ENCODE results near the gene FABP3. TPM values are rescaled to one million over a fixed set of nuclear protein-coding genes. Genes with fewer than 3 reads are reported as not detected.

Gene FABP3
- total and polyA plus RNA-seq, 2 of the 8 experiments (the other 6 are each of a cell fraction or from before 2014, with no cell fraction given) = 34.8 to 43.9 TPM

DNA sequence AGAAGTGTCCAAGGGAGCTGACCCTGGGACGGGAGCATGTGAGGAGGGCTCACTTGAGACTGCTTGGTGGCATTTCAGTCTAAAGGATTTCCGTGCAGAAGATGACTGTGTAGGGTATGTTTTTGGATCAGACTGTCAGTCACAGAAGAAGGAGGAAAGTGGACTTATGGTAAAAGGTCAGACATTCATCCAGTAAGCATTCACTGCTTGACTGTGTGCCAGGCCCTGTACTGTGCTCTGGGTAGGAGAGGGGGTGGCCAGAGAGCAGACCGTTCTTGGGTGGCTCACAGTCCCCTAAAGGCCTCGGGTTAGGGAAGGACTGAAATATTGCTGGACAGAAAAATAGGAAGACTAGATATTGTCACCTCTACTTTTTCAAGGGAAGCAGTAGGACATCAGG lies 38.0 kb upstream of the FABP3 start (continued):
- TF ChIP-seq, protein P1, sequence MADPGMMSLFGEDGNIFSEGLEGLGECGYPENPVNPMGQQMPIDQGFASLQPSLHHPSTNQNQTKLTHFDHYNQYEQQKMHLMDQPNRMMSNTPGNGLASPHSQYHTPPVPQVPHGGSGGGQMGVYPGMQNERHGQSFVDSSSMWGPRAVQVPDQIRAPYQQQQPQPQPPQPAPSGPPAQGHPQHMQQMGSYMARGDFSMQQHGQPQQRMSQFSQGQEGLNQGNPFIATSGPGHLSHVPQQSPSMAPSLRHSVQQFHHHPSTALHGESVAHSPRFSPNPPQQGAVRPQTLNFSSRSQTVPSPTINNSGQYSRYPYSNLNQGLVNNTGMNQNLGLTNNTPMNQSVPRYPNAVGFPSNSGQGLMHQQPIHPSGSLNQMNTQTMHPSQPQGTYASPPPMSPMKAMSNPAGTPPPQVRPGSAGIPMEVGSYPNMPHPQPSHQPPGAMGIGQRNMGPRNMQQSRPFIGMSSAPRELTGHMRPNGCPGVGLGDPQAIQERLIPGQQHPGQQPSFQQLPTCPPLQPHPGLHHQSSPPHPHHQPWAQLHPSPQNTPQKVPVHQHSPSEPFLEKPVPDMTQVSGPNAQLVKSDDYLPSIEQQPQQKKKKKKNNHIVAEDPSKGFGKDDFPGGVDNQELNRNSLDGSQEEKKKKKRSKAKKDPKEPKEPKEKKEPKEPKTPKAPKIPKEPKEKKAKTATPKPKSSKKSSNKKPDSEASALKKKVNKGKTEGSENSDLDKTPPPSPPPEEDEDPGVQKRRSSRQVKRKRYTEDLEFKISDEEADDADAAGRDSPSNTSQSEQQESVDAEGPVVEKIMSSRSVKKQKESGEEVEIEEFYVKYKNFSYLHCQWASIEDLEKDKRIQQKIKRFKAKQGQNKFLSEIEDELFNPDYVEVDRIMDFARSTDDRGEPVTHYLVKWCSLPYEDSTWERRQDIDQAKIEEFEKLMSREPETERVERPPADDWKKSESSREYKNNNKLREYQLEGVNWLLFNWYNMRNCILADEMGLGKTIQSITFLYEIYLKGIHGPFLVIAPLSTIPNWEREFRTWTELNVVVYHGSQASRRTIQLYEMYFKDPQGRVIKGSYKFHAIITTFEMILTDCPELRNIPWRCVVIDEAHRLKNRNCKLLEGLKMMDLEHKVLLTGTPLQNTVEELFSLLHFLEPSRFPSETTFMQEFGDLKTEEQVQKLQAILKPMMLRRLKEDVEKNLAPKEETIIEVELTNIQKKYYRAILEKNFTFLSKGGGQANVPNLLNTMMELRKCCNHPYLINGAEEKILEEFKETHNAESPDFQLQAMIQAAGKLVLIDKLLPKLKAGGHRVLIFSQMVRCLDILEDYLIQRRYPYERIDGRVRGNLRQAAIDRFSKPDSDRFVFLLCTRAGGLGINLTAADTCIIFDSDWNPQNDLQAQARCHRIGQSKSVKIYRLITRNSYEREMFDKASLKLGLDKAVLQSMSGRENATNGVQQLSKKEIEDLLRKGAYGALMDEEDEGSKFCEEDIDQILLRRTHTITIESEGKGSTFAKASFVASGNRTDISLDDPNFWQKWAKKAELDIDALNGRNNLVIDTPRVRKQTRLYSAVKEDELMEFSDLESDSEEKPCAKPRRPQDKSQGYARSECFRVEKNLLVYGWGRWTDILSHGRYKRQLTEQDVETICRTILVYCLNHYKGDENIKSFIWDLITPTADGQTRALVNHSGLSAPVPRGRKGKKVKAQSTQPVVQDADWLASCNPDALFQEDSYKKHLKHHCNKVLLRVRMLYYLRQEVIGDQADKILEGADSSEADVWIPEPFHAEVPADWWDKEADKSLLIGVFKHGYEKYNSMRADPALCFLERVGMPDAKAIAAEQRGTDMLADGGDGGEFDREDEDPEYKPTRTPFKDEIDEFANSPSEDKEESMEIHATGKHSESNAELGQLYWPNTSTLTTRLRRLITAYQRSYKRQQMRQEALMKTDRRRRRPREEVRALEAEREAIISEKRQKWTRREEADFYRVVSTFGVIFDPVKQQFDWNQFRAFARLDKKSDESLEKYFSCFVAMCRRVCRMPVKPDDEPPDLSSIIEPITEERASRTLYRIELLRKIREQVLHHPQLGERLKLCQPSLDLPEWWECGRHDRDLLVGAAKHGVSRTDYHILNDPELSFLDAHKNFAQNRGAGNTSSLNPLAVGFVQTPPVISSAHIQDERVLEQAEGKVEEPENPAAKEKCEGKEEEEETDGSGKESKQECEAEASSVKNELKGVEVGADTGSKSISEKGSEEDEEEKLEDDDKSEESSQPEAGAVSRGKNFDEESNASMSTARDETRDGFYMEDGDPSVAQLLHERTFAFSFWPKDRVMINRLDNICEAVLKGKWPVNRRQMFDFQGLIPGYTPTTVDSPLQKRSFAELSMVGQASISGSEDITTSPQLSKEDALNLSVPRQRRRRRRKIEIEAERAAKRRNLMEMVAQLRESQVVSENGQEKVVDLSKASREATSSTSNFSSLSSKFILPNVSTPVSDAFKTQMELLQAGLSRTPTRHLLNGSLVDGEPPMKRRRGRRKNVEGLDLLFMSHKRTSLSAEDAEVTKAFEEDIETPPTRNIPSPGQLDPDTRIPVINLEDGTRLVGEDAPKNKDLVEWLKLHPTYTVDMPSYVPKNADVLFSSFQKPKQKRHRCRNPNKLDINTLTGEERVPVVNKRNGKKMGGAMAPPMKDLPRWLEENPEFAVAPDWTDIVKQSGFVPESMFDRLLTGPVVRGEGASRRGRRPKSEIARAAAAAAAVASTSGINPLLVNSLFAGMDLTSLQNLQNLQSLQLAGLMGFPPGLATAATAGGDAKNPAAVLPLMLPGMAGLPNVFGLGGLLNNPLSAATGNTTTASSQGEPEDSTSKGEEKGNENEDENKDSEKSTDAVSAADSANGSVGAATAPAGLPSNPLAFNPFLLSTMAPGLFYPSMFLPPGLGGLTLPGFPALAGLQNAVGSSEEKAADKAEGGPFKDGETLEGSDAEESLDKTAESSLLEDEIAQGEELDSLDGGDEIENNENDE (IDR thresholded peaks at IDR 0.05; ENCODE audit: insufficient replicate concordance, low read length) = no peak
- TF ChIP-seq SAP30 (IDR thresholded peaks at IDR 0.05; ENCODE audit: insufficient read depth, insufficient replicate concordance, low read length) (no peak), TBP (IDR thresholded peaks at IDR 0.05; ENCODE audit: low read depth, low read length) (no peak), HDAC6 (IDR thresholded peaks at IDR 0.05; ENCODE audit: low read depth, low read length) (no peak), TAF1 (IDR thresholded peaks at IDR 0.05; ENCODE audit: low read depth, low read length) (no peak), CBX8 (IDR thresholded peaks at IDR 0.05; ENCODE audit: borderline replicate concordance, low read depth, low read length) (no peak), SP1 (IDR thresholded peaks at IDR 0.05; ENCODE audit: low read depth, low read length) (no peak), TEAD4 (IDR thresholded peaks at IDR 0.05; ENCODE audit: low read depth, low read length) (no peak)

All from H1 (cell line).